ENCODE data around the gene POTEJ.
"Not testable (repeated sequence)": the region's sequence is repeated elsewhere in the genome, so short reads cannot be mapped to it uniquely, and the experiment has no call there.

Gene POTEJ

GRCh38 chr2:130608276-130609001 is 2.8 kb upstream of the POTEJ start:
- not testable (repeated sequence) for DNase-seq

- not testable (repeated sequence) for DNase-seq
Measured at GRCh38 chr2:130609002-130609920, 2.0 kb upstream of the POTEJ start.

- DNase-seq: not testable (repeated sequence)
Measured at GRCh38 chr2:130610486-130610885, 754 bp upstream of the POTEJ start.

GRCh38 chr2:130628784-130629475 is 17.7 kb downstream of the POTEJ start:
- DNase-seq: not testable (repeated sequence)

GRCh38 chr2:130638973-130639372 is 27.7 kb downstream of the POTEJ start:
- DNase-seq: not testable (repeated sequence)

- not testable (repeated sequence) for DNase-seq
Measured at GRCh38 chr2:130641688-130642087, 30.4 kb downstream of the POTEJ start.

GRCh38 chr2:130649285-130649684 is 38.0 kb downstream of the POTEJ start:
- DNase-seq: not testable (repeated sequence)

GRCh38 chr2:130664506-130664905 is 53.3 kb downstream of the POTEJ start:
- DNase-seq: not testable (repeated sequence)

GRCh38 chr2:130665596-130665995 is 54.4 kb downstream of the POTEJ start:
- not testable (repeated sequence) for DNase-seq

GRCh38 chr2:130667516-130667915 is 56.3 kb downstream of the POTEJ start:
- not testable (repeated sequence) for DNase-seq

- DNase-seq: not testable (repeated sequence)
Measured at GRCh38 chr2:130670026-130670745, 58.9 kb downstream of the POTEJ start.

- not testable (repeated sequence) for DNase-seq
Measured at GRCh38 chr2:130692041-130692770, 81.0 kb downstream of the POTEJ start.

GRCh38 chr2:130693474-130693873 is 82.2 kb downstream of the POTEJ start:
- not testable (repeated sequence) for DNase-seq

- DNase-seq: not testable (repeated sequence)
Measured at GRCh38 chr2:130703250-130703649, 92.0 kb downstream of the POTEJ start.
